HG03064 (cell line): ENCODE measurements around the gene MAN2A2.
A peak's percentile ranks its signal among the peaks of the same experiment; 100 is the strongest.

ENCODE experiments used
- ATAC-seq: cut with Tn5 transposase; IDR thresholded peaks from one replicate; pipeline ENCODE4 v1.9.1; 2021; ENCODE audit warnings: low read depth; ENCODE audit not compliant: unreplicated experiment

The MAN2A2 gene

DNA sequence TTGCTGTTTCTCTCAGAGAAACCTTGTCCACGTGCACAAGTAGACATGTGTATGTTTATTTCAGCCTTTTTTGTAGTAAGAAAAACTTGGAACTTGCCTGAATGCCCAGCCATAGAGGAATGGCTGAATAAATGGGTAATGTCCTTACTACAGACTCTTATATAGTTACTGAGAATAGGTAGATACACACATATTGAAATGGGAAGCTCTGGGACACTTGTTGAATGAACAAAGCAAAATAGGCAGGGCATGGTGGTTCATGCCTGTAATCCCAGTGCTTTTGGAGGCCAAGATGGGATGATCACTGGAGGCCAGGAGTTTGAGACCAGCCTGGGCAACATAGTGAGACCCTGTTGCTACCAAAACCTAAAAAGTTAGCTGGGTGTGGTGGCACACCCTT, 33.7 kb downstream of the MAN2A2 start:
- no peak for ATAC-seq

DNA sequence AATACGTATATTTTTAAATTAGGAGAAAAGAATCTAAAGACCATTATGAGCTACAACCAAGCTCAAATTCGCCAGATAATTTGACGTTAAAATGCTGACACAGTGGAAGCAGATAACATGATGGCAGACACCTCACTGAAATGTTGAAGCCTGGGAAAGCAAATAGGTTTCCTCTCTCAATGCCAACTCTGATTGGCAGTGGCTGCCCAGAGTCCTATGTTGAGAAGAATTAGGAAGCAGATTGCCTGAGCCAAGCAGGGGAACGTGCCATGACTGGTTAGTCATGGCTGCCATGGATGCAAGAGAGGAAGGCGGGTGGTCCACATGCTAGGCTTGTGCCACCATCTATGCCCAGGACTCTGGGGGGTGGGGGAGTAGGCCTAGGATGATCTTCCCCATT, 35.2 kb downstream of the MAN2A2 start:
- no peak for ATAC-seq

DNA sequence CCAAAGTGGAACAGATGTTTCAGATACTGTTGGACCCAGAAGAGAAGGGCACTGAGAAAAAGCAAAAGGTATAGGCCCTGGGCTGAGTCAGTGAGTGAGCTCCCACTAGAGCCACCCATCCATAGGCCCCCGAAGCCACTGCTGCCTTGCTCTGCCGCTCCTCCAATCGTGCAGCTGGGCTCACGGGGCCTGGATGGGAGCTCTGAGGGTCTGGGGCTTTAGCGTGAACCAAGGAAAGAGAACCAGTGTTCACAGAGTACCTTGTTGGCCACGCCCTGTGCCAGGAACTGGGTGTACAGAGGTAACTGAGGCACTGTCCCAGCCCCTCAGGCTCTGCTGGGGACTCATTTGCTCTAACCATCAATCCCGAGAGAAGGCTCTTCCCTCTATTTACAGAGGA, 36.7 kb downstream of the MAN2A2 start:
- ATAC-seq: no peak

DNA sequence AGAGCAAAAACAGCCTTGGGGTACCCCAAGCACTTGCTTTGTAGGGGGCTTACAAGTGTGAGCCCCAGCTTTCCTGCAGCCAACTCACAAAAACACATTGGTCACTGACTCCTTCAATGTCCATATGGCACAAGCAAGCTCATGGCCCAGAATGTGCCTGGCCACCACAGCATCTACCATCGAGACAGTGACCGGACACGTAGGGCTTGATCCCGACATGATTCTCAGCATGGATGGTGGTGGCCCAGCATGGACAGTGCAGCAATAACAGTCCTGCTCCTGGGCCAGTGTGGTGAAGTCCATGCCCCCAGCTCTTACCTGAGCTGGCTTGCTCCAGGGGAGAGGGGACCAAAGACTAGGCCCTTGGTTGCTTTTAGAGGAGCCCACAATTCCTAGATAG, 37.9 kb downstream of the MAN2A2 start:
- no peak for ATAC-seq

DNA sequence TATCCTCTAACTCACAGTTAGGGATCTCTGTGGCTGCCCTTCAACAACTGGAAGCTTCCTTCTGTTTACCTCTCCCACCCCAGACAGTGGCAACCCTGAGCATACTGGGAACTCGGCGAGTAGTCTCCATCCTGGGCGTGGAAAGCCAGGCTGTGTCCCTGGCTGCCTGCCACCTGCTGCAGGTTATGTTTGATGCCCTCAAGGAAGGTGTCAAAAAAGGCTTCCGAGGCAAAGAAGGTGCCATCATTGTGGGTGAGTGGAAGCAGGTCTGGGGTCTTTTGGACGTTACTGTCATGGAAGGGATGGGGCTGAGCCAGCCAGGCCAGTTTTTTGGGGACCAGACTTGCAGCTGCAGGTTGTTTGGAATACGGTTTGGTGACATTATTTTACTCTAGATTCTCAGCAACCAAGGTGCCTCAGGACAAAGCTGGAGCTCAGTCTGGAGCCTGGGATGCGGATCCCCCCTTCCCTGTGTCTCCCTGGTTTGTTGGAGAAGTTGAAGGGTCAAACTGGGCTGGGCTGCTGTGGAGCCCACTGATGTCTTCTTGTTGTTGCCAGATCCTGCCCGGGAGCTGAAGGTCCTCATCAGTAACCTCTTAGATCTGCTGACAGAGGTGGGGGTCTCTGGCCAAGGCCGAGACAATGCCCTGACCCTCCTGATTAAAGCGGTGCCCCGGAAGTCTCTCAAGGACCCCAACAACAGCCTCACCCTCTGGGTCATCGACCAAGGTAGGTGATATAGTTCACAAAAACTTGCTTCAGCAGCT, 39.4 kb downstream of the MAN2A2 start:
- no peak for ATAC-seq

DNA sequence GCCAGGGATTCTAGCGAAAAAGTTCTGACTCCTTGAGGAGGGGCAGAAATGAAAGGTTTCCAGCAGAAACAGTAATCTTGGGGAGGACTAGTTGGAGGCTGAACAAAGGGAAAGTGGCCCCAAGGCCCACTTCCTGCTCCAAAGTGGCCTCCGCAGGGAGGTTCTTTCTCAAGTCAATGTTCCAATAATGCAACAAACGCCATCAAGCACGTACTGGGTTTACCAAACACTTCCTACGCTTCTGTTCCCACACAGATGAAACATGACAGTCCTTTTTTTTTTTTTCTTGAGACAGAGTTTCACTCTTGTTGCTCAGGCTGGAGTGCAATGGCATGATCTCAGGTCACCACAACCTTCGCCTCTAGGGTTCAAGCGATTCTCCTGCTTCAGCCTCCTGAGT, 42.0 kb downstream of the MAN2A2 start:
- no peak for ATAC-seq

DNA sequence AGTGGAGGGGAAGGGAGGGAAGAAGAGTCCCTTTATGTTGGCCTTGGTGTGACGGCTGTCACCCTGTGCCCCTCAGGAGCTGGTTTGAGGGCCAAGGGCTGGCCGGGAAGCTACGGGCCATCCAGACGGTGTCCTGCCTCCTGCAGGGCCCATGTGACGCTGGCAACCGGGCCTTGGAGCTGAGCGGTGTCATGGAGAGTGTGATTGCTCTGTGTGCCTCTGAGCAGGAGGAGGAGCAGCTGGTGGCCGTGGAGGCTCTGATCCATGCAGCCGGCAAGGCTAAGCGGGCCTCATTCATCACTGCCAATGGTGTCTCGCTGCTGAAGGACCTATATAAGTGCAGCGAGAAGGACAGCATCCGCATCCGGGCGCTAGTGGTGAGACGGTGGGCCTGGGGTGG, 43.4 kb downstream of the MAN2A2 start:
- no peak for ATAC-seq

DNA sequence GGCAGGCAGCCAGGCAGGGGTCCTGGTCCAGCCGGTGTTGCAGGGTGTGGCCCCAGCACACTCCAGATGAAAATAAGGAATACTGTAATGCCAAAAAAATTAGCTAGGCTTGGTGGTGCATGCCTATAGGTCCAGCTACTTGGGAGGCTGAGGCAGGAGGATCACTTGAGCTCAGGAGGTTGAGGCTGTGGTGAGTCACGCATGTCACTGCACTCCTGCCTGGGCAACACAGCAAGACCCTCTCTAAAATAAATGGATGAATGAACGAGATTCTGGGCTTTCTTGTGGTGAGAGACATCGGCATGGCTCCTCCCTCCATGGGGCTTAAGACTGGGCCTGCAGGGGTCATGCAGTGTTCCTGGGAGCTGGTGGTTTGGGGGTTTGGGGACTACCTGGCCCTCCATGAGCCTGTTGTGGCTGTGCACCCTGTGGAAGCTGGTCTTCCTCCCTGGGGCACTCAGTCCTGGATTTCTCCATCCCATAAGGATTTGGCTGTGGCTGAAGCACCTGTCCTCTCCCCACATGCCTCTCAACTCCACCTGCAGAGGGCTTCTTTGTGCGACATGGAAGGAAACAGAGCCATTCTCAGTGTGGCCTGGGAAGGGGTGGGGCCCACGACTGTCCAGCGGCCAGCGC, 44.0 kb downstream of the MAN2A2 start:
- ATAC-seq: no peak

DNA sequence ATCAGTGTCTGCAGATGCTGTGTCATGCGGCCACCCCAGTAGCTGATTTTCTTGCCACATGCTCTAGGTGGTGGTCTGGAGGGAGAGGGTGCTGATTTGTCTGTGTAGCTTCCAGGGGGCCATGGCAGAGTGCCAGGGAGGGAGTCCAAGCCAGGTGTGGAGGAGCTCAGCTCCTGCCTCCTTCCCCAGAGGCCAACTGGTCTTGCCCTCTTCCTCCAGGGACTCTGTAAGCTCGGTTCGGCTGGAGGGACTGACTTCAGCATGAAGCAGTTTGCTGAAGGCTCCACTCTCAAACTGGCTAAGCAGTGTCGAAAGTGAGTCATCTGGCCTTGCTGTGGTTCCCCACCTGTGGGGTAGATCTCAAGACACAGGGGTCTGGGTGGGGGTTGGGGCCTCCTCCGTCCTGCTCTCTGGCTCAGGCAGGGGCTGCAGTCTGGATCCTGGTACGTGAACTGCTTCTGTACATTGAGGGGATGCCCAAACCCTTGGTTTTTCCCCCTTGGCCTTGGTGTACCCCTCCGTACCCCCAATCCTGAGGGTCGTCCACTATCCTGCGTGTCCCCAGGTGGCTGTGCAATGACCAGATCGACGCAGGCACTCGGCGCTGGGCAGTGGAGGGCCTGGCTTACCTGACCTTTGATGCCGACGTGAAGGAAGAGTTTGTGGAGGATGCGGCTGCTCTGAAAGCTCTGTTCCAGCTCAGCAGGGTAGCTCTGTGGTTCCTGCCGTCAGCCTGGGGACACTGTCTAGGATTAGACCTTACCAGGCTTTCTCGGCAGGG, 44.7 kb downstream of the MAN2A2 start:
- ATAC-seq: no peak

DNA sequence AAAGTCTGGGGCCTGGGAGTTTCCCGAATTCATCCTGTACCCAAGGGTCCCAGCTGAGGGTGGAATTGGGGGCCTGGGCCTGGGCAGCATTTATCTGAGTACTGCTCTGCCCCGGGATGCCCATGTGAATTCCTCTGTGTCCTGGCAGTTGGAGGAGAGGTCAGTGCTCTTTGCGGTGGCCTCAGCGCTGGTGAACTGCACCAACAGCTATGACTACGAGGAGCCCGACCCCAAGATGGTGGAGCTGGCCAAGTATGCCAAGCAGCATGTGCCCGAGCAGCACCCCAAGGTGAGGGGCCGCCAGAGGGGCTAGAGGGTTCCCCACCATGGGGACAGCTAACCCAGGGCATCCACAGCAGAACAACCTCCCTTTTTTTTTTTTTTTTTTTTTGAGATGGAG, 45.4 kb downstream of the MAN2A2 start:
- no peak for ATAC-seq

DNA sequence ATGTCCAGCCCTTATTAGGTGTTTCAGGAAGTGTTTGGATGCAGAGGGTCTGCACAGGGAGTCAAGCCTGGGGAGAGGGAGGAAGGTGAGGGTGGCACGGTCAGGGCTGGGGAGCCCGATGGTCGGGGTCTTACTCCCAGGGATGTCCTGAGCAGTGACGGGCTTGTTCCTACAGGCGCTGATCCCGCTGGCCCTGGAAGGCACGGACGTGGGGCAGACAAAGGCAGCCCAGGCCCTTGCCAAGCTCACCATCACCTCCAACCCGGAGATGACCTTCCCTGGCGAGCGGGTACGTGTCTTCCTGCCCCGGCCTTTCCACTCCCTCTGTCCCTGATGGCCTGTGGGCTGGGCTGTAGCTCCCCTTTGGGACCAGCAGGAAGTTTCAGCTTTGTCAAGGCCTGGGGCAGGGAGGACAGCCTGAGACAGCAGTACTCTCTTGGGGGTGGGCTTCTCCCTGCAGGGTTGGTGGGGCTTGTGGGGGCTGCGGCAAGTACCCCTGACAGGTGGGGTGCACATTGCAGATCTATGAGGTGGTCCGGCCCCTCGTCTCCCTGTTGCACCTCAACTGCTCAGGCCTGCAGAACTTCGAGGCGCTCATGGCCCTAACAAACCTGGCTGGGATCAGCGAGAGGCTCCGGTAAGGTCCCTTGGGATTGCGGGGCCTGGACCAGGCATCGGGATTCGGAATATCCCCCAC, 47.0 kb downstream of the MAN2A2 start:
- ATAC-seq: no peak

DNA sequence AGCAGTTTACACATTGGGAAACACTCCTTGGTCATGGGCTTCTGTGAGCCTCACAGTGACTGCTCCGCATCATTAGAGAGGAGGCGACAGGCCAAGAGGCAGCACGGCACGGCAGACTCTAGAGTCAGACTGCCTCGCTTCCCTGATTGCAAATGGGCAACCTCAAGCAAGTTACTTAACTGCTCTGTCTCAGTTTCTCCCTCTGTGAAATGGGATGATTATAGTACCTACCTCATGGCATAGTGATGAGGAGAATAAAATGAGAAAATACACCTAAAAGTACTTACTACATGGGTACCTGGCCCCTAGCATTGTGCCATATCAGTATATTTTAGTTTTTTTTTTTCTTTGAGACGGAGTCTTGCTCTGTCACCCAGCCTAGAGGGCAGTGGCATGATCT, 47.6 kb downstream of the MAN2A2 start:
- no peak for ATAC-seq

DNA sequence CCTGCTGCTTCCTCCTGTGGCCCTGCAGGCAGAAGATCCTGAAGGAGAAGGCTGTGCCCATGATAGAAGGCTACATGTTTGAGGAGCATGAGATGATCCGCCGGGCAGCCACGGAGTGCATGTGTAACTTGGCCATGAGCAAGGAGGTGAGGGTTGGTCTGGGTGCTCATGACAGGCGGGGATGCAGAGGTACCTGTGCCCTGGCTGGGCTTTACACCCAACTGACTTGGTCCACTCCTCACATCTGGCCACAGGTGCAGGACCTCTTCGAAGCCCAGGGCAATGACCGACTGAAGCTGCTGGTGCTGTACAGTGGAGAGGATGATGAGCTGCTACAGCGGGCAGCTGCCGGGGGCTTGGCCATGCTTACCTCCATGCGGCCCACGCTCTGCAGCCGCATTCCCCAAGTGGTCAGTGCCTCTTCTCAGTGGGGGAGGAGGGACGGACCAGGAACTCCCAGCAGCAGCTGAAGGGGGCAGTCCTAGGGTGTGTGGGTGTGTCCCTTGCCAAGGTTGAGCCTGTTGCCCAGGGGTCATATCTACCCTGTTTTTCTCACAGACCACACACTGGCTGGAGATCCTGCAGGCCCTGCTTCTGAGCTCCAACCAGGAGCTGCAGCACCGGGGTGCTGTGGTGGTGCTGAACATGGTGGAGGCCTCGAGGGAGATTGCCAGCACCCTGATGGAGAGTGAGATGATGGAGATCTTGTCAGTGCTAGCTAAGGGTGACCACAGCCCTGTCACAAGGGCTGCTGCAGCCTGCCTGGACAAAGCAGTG, 50.0 kb downstream of the MAN2A2 start:
- ATAC-seq: no peak

DNA sequence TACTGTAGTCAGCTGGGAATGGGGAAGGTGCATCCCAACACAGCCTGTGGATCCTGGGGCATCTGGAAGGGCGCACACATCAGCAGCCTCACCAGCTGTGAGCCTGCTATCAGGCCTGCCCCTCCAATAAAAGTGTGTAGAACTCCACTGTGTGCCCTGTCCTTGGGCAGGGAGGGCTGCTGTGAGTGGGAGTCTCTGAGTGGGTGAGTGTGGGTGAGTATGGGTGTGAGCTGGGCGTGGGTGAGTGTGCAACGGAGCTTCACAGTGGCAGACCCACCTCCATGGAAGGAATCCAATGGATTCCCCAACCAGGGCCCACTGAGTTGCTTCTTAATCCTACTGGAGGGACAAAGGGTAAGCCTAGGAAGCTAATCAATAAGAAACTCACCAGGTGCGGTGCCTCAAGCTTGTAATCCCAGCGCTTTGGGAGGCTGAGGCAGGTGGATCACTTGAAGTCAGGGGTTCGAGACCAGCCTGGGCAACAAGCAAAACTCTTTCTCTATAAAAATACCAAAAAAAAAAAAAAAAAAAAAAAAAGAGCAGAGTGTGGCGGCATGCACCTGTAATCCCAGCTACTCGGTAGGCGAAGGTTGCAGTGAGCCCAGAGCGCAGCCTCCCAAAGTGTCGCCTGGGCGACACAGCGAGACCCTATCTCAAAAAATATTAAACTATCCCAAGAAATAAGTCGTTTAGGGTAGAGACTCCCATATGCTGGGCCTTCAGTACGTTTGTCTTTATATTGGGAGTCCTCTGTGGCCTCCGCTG, 51.0 kb downstream of the MAN2A2 start:
- no peak for ATAC-seq

DNA sequence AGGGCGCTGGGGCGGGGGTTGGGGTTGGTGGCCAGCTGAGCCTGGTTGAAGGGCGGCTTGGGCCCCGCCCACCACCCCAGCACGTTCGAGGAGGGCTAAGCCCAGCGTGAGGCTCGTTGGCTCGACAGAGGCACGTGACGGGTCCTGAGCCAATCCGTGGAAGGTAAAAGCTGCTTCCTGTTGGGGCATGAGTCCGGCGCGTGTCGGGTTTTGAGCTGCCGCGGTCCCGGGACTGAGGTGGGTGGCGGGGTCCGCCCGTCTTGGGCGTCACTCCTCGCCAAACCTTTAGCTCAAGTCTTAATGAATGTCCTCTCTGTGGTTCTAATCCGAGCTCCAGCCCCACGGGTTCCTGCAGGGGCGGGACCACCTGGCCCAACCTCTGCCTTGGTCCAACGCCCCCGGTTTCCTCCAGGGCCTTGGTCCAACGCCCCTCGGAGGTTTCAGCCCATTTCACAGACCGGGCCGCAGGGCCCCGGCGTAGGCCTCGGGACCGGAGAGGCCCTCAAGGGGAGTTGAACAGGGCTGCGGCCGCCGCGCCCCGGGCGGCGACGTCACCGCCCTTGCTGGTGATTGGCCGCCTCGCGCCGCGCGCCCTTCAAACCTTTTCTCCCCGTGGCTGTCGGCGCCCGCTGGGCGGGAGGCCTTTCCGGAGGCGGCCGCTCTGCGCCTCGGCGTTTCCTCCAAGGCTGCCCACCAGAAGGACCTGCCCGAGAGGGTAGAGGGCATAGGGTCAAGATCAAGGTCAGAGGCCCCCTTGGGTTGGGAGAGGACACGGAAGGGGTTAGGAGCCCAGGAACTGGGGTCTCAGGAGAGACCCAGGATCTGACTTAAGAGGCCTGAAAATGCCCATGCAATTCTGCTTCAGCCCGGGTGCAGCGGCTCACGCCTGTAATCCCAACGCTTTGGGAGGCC, 51.9 kb downstream of the MAN2A2 start, which contains the start of gene RCCD1:
TSS of gene RCCD1 (plus strand) at position 173 of the 912 bp plus-strand sequence. CDS start 1,851 bp downstream, outside the sequence.
- peak; percentile 93 for ATAC-seq

DNA sequence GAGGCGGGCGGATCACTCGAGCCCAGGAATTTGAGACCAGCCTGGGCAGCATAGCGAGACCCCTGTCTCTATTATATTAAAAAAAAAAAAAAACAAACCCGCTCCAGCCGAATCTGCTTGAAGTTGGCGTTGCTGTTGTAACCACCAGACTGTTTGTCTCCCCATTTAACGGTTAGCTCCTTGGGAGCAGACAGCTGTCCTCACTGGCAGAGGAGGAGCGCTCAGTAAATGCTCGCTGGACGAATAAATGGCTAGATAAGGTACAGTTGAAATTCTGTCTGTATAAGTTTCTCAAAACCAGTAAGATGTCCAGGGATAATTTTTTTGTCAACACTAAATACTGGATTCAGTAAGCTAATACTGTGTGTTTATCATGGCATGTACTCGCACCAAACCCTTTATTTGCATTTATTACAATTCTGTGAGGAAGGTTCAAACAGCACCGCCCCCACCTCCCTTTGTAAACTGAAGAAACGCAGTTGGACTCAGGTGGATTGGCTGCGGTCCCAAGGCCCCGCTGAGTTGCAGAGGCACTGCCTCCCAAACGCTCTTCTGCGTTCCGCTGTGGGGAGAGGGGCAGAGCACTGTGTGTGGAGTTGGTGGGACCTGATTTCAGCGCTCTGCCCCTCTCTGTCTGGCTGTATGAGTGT, 52.6 kb downstream of the MAN2A2 start:
- no peak for ATAC-seq

DNA sequence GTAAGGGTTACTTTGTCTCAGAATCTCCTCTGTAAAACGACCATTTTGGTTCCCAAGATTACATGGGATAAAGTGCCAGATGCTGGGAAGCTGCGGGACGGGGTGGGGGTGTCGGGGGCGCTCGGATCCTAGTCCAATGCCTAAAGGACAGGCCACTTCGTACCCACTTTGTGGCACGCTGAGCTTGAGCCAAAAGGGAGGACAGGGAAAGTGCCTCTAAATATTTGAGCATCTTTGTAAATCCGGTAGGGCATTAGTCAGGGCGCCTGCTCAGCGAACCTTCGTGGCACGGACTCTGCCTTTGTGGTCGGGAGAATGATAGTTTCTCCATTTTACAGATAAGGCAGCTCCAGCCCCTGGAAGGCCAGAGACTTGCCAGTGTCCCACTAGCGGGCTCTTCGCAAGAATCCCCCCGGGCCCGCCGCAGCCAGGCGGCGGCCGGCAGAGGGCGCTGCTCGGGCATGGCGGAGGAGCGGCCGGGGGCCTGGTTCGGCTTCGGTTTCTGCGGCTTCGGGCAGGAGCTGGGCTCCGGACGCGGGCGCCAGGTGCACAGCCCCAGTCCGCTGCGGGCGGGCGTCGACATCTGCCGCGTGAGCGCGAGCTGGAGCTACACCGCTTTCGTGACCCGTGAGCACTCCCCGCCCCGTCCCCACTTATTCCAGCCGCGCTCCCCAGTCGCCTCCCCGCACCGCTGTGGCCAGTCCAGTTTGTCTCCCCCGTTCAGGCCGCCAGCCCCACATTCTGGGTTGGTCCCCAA, 53.4 kb downstream of the MAN2A2 start:
- no peak for ATAC-seq
